Effector memory CD8-positive, alpha-beta T cell (primary cell): ENCODE data around the gene DENND1A.
"Not testable (repeated sequence)": the region's sequence is repeated elsewhere in the genome, so short reads cannot be mapped to it uniquely, and the experiment has no call there.

Source experiments
- ATAC-seq: fragments of 150-1000 bp; cut with Tn5 transposase; replicated peaks from 2 replicates; pipeline ENCODE4 v1.10.0; 2021; ENCODE audit warnings: mild to moderate bottlenecking, moderate library complexity
- DNase-seq, 3 experiments: peaks; one replicate each; pipeline ENCODE4 v3.0.0; 2021
- H3K27ac Mint-ChIP-seq, 2 donors: one replicate each; pipeline ENCODE4 v1.8.0; 2022; ENCODE audit warnings: mild to moderate bottlenecking in 2 of 2, mixed read lengths in 2 of 2, moderate library complexity in 2 of 2
- H3K27me3 Mint-ChIP-seq, 2 donors: one replicate each; pipeline ENCODE4 v1.8.0; 2022; ENCODE audit warnings: mixed read lengths in 2 of 2
- H3K36me3 Mint-ChIP-seq: one replicate; pipeline ENCODE4 v1.8.0; 2022; ENCODE audit warnings: mild to moderate bottlenecking, moderate library complexity, mixed read lengths; ENCODE audit not compliant: insufficient read depth
- H3K4me1 Mint-ChIP-seq, 2 donors: one replicate each; pipeline ENCODE4 v1.8.0; 2022; ENCODE audit warnings: low read depth in 2 of 2, mixed read lengths in 2 of 2
- H3K4me3 Mint-ChIP-seq, 2 donors: one replicate each; pipeline ENCODE4 v1.8.0; 2022; ENCODE audit warnings: mild to moderate bottlenecking in 2 of 2, mixed read lengths in 2 of 2, moderate library complexity in 2 of 2
- H3K9me3 Mint-ChIP-seq, 2 donors: one replicate each; pipeline ENCODE4 v1.8.0; 2022; ENCODE audit warnings: mixed read lengths in 2 of 2

Gene DENND1A

GRCh38 chr9:123337971-123338370, 592.0 kb downstream of the DENND1A start:
- H3K4me3 Mint-ChIP-seq, result peak overlapping the region; percentile 83 to 84

GRCh38 chr9:123336959-123337358, 593.0 kb downstream of the DENND1A start:
- Mint-ChIP-seq H3K4me3 (no peak overlapping the region), H3K27ac (no peak overlapping the region), H3K9me3 (no peaks in the 10 kb centered on the region), H3K4me1 (peaks cover 24 to 25% of the 10 kb centered on the region in 2 donors), H3K27me3 (no peaks in the 10 kb centered on the region), H3K36me3 (peaks cover 4% of the 10 kb centered on the region)
- ATAC-seq (no peak), DNase-seq (no peak)

More at GRCh38 chr9:123337971-123338370, 592.0 kb downstream of the DENND1A start:
- no peaks in the 10 kb centered on the region for H3K27me3 Mint-ChIP-seq
- no peaks in the 10 kb centered on the region for H3K9me3 Mint-ChIP-seq
- ATAC-seq (no peak), DNase-seq (no peak)
- peaks cover 4% of the 10 kb centered on the region for H3K36me3 Mint-ChIP-seq
- H3K4me1 Mint-ChIP-seq, result peaks cover 24 to 25% of the 10 kb centered on the region in 2 donors
- H3K27ac Mint-ChIP-seq, result peak overlapping the region; percentile 62 to 92

- Mint-ChIP-seq H3K27me3 (no peaks in the 10 kb centered on the region), H3K9me3 (no peaks in the 10 kb centered on the region), H3K27ac (no peak overlapping the region), H3K4me1 (peaks cover 24 to 25% of the 10 kb centered on the region in 2 donors), H3K36me3 (peaks cover 4% of the 10 kb centered on the region), H3K4me3 (no peak overlapping the region)
- no peak for ATAC-seq
- DNase-seq, result no peak
Measured at GRCh38 chr9:123336449-123336848, 593.5 kb downstream of the DENND1A start.

GRCh38 chr9:123335986-123336329, 594.0 kb downstream of the DENND1A start:
- Mint-ChIP-seq H3K27me3 (no peaks in the 10 kb centered on the region), H3K9me3 (no peaks in the 10 kb centered on the region), H3K27ac (no peak overlapping the region), H3K4me1 (peaks cover 22 to 24% of the 10 kb centered on the region in 2 donors), H3K36me3 (peaks cover 4% of the 10 kb centered on the region), H3K4me3 (no peak overlapping the region)
- DNase-seq (no peak), ATAC-seq (no peak)

- no peak for ATAC-seq
- Mint-ChIP-seq H3K36me3 (peaks cover 4% of the 10 kb centered on the region), H3K4me3 (no peak overlapping the region), H3K9me3 (no peaks in the 10 kb centered on the region), H3K4me1 (peaks cover 17 to 20% of the 10 kb centered on the region in 2 donors), H3K27ac (no peak overlapping the region), H3K27me3 (no peaks in the 10 kb centered on the region)
- no peak for DNase-seq
Measured at GRCh38 chr9:123335193-123335985, 594.5 kb downstream of the DENND1A start.

- peaks cover 4% of the 10 kb centered on the region for H3K36me3 Mint-ChIP-seq
- DNase-seq (no peak), ATAC-seq (no peak)
- H3K27ac Mint-ChIP-seq, result no peak overlapping the region
- H3K4me1 Mint-ChIP-seq, result peaks cover 9 to 12% of the 10 kb centered on the region in 2 donors
- no peaks in the 10 kb centered on the region for H3K9me3 Mint-ChIP-seq
- H3K4me3 Mint-ChIP-seq, result no peak overlapping the region
- H3K27me3 Mint-ChIP-seq, result no peaks in the 10 kb centered on the region
Measured at GRCh38 chr9:123334639-123335038, 595.3 kb downstream of the DENND1A start.

- H3K4me1 Mint-ChIP-seq, ATAC-seq: not testable (repeated sequence)
Measured at GRCh38 chr9:123333058-123333669, 596.8 kb downstream of the DENND1A start.

GRCh38 chr9:123331346-123332060, 598.4 kb downstream of the DENND1A start:
- Mint-ChIP-seq H3K4me3 (no peak overlapping the region), H3K36me3 (no peaks in the 10 kb centered on the region), H3K27me3 (peaks cover 0 to 7% of the 10 kb centered on the region in 2 donors), H3K4me1 (peaks cover 0 to 3% of the 10 kb centered on the region in 2 donors), H3K9me3 (no peaks in the 10 kb centered on the region), H3K27ac (no peak overlapping the region)
- no peak for DNase-seq
- ATAC-seq, result no peak

More at GRCh38 chr9:123333058-123333669, 596.8 kb downstream of the DENND1A start:
- not testable (repeated sequence) for H3K36me3 Mint-ChIP-seq, DNase-seq, H3K27me3 Mint-ChIP-seq, H3K4me3 Mint-ChIP-seq, H3K27ac Mint-ChIP-seq, H3K9me3 Mint-ChIP-seq
